ENCODE measurements around the gene SLC2A13. TPM values are rescaled to one million over a fixed set of nuclear protein-coding genes. Genes with fewer than 3 reads are reported as not detected.
A peak's percentile ranks its signal among the peaks of the same experiment; 100 is the strongest.

Gene SLC2A13
- total RNA-seq, 2 donors from 2014 or later: 21.0 to 41.9 TPM

GRCh38 chr12:39839072-39839471 lies 266.8 kb downstream of the SLC2A13 start:
- intact Hi-C loops (cut with DNase I): no loop called here
- H3K36me3 ChIP-seq (replicated peaks in 1 of 2; ENCODE audit: insufficient read depth in 1 of 2, low read depth in 2 of 2): no peaks in the 10 kb centered on the region
- H3K27me3 ChIP-seq: no peaks in the 10 kb centered on the region
- DNase-seq (peak; percentile 24 to 58 (median 47)), ATAC-seq (peak; percentile 79)
- H3K9me3 ChIP-seq: no peaks in the 10 kb centered on the region
- H3K27ac ChIP-seq: peak overlapping the region in 3 of 4 donors; percentile 9 to 58 (median 16)
- no peak for TF ChIP-seq CTCF (IDR thresholded peaks at IDR 0.05)
- TF ChIP-seq POLR2A (IDR thresholded peaks at IDR 0.05): no peak
- peaks cover 11% of the 10 kb centered on the region for H3K4me1 ChIP-seq
- WGBS, 2 donors: 47 to 50% methylated on average over 6 of the region's 6 CpGs
- H3K4me3 ChIP-seq: no peak overlapping the region

DNA sequence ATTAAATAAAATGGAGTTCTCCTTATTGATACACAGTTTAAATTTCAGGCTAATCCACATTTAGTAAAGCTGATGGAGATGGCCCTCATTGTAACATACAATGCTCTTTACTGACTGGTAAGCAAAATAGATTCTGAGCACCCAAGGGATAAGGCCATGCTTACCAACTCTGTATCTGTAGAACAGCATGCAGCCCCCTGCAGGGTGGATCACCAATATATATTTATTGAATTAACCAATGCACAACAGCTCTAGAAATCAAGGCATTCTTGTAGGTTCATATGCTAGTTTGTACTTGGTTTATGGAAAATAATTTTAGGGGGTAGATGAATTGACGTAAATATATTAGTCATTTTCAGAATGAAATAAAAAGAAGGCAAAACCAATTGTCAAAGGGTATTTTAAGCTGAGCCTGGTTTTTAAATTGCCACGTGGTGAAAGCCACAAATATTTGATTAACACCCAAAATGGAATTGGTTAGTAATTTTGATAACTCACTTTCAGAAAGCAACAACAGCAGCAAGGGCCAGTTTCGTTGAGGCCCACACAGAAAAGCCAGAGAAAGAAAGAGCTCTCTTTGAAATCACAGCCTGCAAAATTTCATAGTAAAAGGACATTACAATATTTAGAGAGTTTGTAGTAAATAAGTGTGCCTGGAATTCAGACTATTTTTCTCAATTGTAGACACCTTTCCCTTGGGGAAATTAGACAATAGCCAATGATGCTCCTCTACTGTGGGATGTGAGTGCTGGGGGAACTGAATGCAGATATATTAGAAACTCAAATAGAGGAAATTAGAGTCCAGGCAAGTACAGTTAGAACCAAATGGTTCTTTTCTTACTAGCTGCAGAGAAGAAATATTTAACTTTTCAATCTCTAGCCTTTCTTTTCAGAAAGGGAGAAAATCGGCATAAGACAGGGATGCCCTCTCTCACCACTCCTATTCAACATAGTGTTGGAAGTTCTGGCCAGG lies 270.1 kb downstream of the SLC2A13 start:
- Histone ChIP-seq H3K4me3 (no peak overlapping the region), H3K27me3 (no peaks in the 10 kb centered on the region), H3K36me3 (replicated peaks in 1 of 2; ENCODE audit: insufficient read depth in 1 of 2, low read depth in 2 of 2) (no peaks in the 10 kb centered on the region), H3K9me3 (no peaks in the 10 kb centered on the region), H3K4me1 (peaks cover 35% of the 10 kb centered on the region), H3K27ac (no peak overlapping the region)
- intact Hi-C loops (cut with DNase I): no loop called here
- TF ChIP-seq CTCF (IDR thresholded peaks at IDR 0.05): no peak
- no peak for ATAC-seq
- DNase-seq: no peak
- 84 to 87% methylated on average over 4 of the region's 4 CpGs for WGBS, 2 donors

DNA sequence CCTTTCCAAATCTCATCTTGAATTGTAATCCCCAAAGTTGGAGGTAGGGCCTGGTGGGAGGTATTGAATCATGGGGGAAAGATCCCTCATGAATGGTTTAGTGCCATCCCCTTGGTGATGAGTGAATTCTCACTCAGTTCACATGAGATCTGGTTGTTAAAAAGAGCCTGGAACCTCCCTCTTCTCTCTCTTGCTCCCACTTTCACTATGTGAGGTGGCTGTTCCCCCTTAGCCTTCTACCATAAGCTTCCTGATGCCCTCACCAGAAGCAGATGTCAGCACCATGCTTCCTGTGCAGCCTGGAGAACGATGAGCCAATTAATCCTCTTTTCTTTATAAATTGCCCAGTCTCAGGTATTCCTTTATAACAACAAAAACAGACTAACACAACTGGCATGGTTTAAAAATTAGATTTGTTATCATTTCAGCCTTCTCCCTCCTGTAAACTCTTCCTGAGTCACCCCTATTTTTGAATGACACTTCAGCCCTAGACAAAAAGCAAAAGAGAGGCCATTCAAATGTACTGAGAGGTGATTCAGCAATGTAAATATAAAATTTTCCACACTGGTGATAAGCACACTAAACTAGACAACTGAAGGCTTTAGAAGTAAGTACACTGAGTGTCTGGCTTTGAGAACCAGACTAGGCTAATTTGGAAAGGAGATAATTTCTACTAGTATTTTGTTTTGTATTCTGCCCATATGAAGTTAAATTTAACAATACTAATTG lies 274.1 kb downstream of the SLC2A13 start:
- H3K4me1 ChIP-seq: peaks cover 27% of the 10 kb centered on the region
- H3K4me3 ChIP-seq: no peak overlapping the region
- ATAC-seq (peak; percentile 88), DNase-seq (no peak)
- intact Hi-C loops (cut with DNase I): no loop called here
- no peaks in the 10 kb centered on the region for H3K9me3 ChIP-seq
- 24 to 29% methylated on average over 1 of the region's 1 CpG for WGBS, 2 donors
- TF ChIP-seq CTCF (IDR thresholded peaks at IDR 0.05) (no peak), POLR2A (IDR thresholded peaks at IDR 0.05) (no peak)
- H3K36me3 ChIP-seq (replicated peaks in 1 of 2; ENCODE audit: insufficient read depth in 1 of 2, low read depth in 2 of 2): no peaks in the 10 kb centered on the region
- no peaks in the 10 kb centered on the region for H3K27me3 ChIP-seq
- H3K27ac ChIP-seq: peak overlapping the region; percentile 30 to 58 (median 52)

- ATAC-seq (no peak), DNase-seq (no peak)
- Histone ChIP-seq H3K9me3 (no peaks in the 10 kb centered on the region), H3K4me3 (no peak overlapping the region), H3K4me1 (peaks cover 27% of the 10 kb centered on the region), H3K36me3 (replicated peaks in 1 of 2; ENCODE audit: insufficient read depth in 1 of 2, low read depth in 2 of 2) (no peaks in the 10 kb centered on the region), H3K27ac (peak overlapping the region in 2 of 4 donors; percentile 30 to 55), H3K27me3 (no peaks in the 10 kb centered on the region)
- no peak for TF ChIP-seq CTCF (IDR thresholded peaks at IDR 0.05)
- no peak for TF ChIP-seq POLR2A (IDR thresholded peaks at IDR 0.05)
- WGBS, 2 donors: 33 to 35% methylated on average over 5 of the region's 5 CpGs
- intact Hi-C loops (cut with DNase I): no loop called here
These were observed 274.9 kb downstream of the SLC2A13 start for GRCh38 chr12:39830852-39831520.

Measured in body of pancreas (tissue), 4 donors.